GM12891 (cell line): ENCODE measurements around the gene CFHR4.

ENCODE experiments used
- POLR2A ChIP-seq: IDR thresholded peaks from 2 replicates; pipeline ENCODE4 v1.6.1; 2011; ENCODE audit warnings: low read depth, low read length, control low read depth
- POLR2AphosphoS5 ChIP-seq: IDR thresholded peaks from 2 replicates; pipeline ENCODE4 v1.6.1; 2011; ENCODE audit warnings: low read depth, low read length, control low read depth

DNA sequence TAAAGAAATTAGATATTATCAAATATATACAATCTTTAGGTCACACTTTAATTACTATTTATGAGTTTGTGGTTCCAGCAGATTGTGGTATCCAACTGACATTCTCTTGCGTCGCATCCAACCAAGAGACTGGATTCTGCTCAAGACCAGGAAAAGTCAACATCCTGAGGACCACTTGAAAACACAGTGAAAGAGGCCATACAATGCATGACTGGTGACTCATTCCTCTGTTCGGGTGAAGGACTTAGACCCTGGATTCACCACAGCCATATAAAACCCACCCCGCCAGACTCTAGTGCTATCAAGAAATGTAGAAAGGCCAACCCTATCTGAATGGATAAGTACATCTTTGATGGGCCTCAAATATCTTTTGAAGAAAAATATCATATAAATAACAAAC, 14.5 kb upstream of the CFHR4 start:
- no peak for TF ChIP-seq POLR2A
- TF ChIP-seq POLR2AphosphoS5: no peak
